BJ (cell line): ENCODE data around the gene PRR36. TPM values are rescaled to one million over a fixed set of nuclear protein-coding genes. Genes with fewer than 3 reads are reported as not detected.
"Not testable (repeated sequence)": the region's sequence is repeated elsewhere in the genome, so short reads cannot be mapped to it uniquely, and the experiment has no call there.

Experiments used
- CTCF ChIA-PET: fragments of 350-600 bp; formaldehyde crosslinking; extraction: SDS; loops from one replicate; lab custom pipeline; 2021; ENCODE audit warnings: antibody characterized with exemption, inconsistent platforms; lab: Yijun Ruan, JAX
- POLR2A ChIA-PET: fragments of 300-600 bp; sonication (Branson Sonifier 250); formaldehyde crosslinking; extraction: SDS; loops from one replicate; lab custom pipeline; 2021; ENCODE audit warnings: antibody characterized with exemption; lab: Charles Lee
- DNase-seq: peaks from one replicate; pipeline ENCODE4 v3.0.0-alpha.2; 2011; ENCODE audit warnings: low read depth
- H3K27me3 ChIP-seq: 2 replicates; pipeline ENCODE4 v1.6.0; 2011; ENCODE audit warnings: low read length; ENCODE audit not compliant: control insufficient read depth, insufficient read depth
- H3K36me3 ChIP-seq: 2 replicates; pipeline ENCODE4 v1.5.1; 2011; ENCODE audit warnings: low read length; ENCODE audit not compliant: control insufficient read depth, insufficient read depth
- H3K4me3 ChIP-seq: 2 replicates; pipeline ENCODE4 v1.5.1; 2011; ENCODE audit warnings: low read depth, mild to moderate bottlenecking, control low read depth, low read length
- polyA plus RNA-seq: library from polyadenylated mRNA; depleted of rRNA; stranded (reverse); fragments of >200 nt; gene quantifications from 2 replicates; pipeline ENCODE4 v1.2.3, GENCODE V29; 2011
- TF ChIP-seq, protein P1 (sequence below): IDR thresholded peaks from 2 replicates; pipeline ENCODE4 v1.5.1; 2011; ENCODE audit warnings: low read depth, mild to moderate bottlenecking, control low read depth, inconsistent platforms, low read length, moderate library complexity; ENCODE audit not compliant: insufficient read depth

The PRR36 gene
- polyA plus RNA-seq, 1 experiment = not detected

DNA sequence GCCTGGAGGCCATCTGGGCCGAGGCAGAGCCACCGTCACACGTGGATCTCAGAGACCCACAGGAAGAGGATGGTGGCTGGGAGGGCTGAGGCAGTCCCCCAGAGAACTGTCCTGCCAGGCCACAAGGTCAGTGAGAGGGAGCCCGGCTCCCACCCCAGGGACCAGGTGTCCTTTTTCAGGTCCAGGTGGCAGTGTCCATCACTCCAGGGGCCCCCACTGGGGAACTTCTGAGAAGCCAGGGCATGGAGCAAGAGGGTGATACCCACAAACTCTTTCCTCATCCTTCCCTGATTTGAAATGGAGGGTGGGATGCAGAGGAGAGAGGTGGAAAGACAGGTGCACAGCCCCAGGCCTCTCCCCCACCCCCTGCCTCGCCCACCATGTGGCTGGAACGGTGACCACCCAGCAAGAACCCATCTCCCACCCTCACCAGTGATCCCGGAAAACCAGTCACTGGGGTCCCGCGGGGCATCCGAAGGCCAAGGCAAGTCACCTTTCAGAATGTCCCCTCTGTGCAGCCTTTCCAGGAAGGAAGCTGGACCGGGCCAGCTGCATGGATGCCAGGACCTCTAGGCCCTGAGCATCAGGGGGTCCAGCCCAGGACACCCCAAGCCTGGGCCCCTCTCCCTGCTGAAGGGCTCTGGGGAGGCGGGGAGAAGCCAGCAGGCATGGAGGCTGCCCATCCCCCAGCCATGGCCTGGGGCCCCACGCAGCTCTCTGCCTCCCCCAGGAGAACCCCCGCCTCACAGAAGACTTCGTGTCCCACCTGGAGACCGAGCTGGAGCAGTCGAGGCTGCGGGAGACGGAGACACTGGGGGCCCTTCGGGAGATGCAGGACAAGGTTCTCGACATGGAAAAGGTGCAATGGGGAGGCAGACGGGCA lies 14.1 kb downstream of the PRR36 start:
- no peaks in the 10 kb centered on the region; the same call in none of the 2 replicates for H3K36me3 ChIP-seq
- POLR2A ChIA-PET = no interaction called here
- TF ChIP-seq, protein P1, sequence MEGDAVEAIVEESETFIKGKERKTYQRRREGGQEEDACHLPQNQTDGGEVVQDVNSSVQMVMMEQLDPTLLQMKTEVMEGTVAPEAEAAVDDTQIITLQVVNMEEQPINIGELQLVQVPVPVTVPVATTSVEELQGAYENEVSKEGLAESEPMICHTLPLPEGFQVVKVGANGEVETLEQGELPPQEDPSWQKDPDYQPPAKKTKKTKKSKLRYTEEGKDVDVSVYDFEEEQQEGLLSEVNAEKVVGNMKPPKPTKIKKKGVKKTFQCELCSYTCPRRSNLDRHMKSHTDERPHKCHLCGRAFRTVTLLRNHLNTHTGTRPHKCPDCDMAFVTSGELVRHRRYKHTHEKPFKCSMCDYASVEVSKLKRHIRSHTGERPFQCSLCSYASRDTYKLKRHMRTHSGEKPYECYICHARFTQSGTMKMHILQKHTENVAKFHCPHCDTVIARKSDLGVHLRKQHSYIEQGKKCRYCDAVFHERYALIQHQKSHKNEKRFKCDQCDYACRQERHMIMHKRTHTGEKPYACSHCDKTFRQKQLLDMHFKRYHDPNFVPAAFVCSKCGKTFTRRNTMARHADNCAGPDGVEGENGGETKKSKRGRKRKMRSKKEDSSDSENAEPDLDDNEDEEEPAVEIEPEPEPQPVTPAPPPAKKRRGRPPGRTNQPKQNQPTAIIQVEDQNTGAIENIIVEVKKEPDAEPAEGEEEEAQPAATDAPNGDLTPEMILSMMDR = no peak
- no peak overlapping the region for H3K4me3 ChIP-seq
- no peak for DNase-seq
- H3K27me3 ChIP-seq = no peaks in the 10 kb centered on the region
- CTCF ChIA-PET = interaction anchor here (0.8 to 2.8 kb wide), 3 partner anchors 9 to 10 kb away, joined by 3 to 13 read pairs (median 5); no protein-coding TSS in a partner anchor

DNA sequence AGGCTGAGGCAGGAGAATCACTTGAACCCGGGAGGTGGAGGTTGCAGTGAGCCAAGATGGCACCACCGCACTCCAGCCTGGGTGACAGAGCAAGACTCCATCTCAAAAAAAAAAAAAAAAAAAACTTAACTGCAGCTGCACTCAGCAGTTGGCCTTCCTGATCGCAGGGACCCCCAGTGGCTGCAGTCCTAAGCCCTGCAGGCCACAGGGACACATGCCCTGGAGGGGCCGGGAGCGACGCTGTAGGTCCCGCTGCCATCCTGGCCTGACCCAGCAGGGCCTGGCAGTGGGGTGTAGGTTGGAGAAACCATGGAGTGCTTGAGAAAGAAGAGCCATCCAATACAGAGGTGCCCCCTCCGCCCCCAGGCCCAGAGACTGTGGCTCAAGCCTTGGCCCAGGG lies 15.1 kb downstream of the PRR36 start:
- H3K36me3 ChIP-seq, H3K27me3 ChIP-seq, DNase-seq, H3K4me3 ChIP-seq, POLR2A ChIA-PET: not testable (repeated sequence)
- CTCF ChIA-PET = interaction anchor here (1.5 to 2.8 kb wide), 2 partner anchors 10 to 85 kb away, joined by 4 to 13 read pairs; partner anchors contain the start of gene TIMM44

DNA sequence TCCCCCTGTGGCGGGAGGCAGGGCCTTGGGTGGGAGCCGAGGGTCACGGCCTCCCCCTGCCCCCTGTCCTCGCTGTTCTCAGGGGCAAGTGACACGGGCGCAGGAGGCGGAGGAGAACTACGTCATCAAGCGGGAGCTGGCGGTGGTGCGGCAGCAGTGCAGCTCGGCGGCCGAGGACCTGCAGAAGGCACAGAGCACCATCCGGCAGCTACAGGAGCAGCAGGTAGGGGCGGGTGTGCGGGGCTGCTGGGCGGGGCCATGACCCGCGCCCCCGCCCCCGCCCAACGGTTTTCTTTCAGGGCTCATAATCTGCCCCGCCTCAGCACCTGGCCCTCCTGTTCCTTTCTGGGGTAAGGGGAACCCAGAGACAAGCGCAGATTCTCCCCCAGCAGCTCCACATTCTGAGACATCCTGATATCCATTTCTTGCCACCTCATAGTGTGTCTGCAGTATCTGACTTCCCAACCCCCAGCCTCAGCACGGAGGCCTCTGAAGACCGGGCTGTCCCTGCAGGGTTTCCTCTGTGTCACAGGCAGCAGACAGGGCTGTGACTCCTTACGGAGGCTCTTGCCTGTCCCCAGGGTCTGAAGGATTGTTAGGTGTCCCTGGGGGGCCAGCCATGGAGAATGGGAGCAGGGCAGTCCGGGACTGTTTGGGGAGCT lies 15.9 kb downstream of the PRR36 start:
- no peaks in the 10 kb centered on the region for H3K27me3 ChIP-seq
- ChIA-PET POLR2A (no interaction called here), CTCF (interaction anchor here (1.4 to 2.8 kb wide), 3 partner anchors 11 to 86 kb away, joined by 4 to 13 read pairs (median 6); partner anchors contain the start of gene TIMM44)
- DNase-seq = no peak
- no peaks in the 10 kb centered on the region; the same call in 1 of the 2 replicates for H3K36me3 ChIP-seq
- TF ChIP-seq, protein P1 = no peak
- H3K4me3 ChIP-seq = no peak overlapping the region

DNA sequence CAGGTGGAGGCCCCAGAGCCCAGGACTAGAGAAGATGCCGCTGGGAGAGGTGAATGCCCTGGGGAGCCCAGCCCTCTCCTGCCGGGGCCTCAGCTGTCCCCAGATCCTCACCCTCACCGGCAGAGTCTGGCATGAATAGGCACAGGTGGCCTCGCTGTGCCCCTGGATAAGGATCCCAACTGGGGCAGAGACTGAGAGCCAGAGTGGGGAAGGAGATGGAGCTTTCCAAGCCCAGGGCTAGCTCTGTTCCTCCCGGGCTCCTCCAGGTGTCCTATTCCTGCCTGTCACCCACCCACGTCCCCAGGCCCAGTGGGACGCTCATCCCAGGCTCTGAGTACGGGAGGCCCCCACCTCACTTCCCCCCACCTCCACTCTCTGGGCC lies 16.5 kb downstream of the PRR36 start:
- CTCF ChIA-PET = interaction anchor here (0.8 to 2.8 kb wide), 4 partner anchors 11 to 86 kb away, joined by 3 to 13 read pairs (median 5); partner anchors contain the start of gene TIMM44

More for the DNA sequence above, 16.5 kb downstream of the PRR36 start:
- no peak for DNase-seq
- H3K4me3 ChIP-seq = no peak overlapping the region
- TF ChIP-seq, protein P1 = no peak
- H3K27me3 ChIP-seq = no peaks in the 10 kb centered on the region
- POLR2A ChIA-PET = no interaction called here
- no peaks in the 10 kb centered on the region; the same call in 1 of the 2 replicates for H3K36me3 ChIP-seq
